ENCODE results near the gene ZSCAN20. TPM values are rescaled to one million over a fixed set of nuclear protein-coding genes. Genes with fewer than 3 reads are reported as not detected.

ZSCAN20 gene
- total RNA-seq, 2 donors from 2014 or later: 5.0 to 5.4 TPM

- TF ChIP-seq, protein P1, sequence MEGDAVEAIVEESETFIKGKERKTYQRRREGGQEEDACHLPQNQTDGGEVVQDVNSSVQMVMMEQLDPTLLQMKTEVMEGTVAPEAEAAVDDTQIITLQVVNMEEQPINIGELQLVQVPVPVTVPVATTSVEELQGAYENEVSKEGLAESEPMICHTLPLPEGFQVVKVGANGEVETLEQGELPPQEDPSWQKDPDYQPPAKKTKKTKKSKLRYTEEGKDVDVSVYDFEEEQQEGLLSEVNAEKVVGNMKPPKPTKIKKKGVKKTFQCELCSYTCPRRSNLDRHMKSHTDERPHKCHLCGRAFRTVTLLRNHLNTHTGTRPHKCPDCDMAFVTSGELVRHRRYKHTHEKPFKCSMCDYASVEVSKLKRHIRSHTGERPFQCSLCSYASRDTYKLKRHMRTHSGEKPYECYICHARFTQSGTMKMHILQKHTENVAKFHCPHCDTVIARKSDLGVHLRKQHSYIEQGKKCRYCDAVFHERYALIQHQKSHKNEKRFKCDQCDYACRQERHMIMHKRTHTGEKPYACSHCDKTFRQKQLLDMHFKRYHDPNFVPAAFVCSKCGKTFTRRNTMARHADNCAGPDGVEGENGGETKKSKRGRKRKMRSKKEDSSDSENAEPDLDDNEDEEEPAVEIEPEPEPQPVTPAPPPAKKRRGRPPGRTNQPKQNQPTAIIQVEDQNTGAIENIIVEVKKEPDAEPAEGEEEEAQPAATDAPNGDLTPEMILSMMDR (IDR thresholded peaks at IDR 0.05): no peak
- Histone ChIP-seq H3K27ac (no peak overlapping the region), H3K36me3 (no peaks in the 10 kb centered on the region), H3K9me3 (no peaks in the 10 kb centered on the region), H3K4me1 (no peaks in the 10 kb centered on the region), H3K27me3 (no peaks in the 10 kb centered on the region), H3K4me3 (no peak overlapping the region), H3K9ac (ENCODE audit: low read depth in 2 of 2, low read length in 2 of 2) (no peak overlapping the region)
- intact Hi-C loops (cut with DNase I): loop anchor here (5.0 kb wide), 1 partner anchor 87 kb away; no protein-coding TSS in a partner anchor
- no peak for DNase-seq
These were observed 7.9 kb upstream of the ZSCAN20 start for GRCh38 chr1:33464552-33464951.

GRCh38 chr1:33465316-33465715, 7.1 kb upstream of the ZSCAN20 start:
- H3K9ac ChIP-seq (ENCODE audit: low read depth in 2 of 2, low read length in 2 of 2): no peak overlapping the region

GRCh38 chr1:33466159-33466558, 6.3 kb upstream of the ZSCAN20 start:
- no peaks in the 10 kb centered on the region for H3K27me3 ChIP-seq
- H3K36me3 ChIP-seq: no peaks in the 10 kb centered on the region
- H3K27ac ChIP-seq: no peak overlapping the region
- H3K4me3 ChIP-seq: no peak overlapping the region
- no peaks in the 10 kb centered on the region for H3K9me3 ChIP-seq
- H3K4me1 ChIP-seq: no peaks in the 10 kb centered on the region
- intact Hi-C loops (cut with DNase I): loop anchor here (5.0 kb wide), 1 partner anchor 169 kb away; no protein-coding TSS in a partner anchor
- no peak overlapping the region for H3K9ac ChIP-seq (ENCODE audit: low read depth in 2 of 2, low read length in 2 of 2)
- TF ChIP-seq, protein P1 (IDR thresholded peaks at IDR 0.05): no peak
- no peak for DNase-seq

More at GRCh38 chr1:33465316-33465715, 7.1 kb upstream of the ZSCAN20 start:
- no peaks in the 10 kb centered on the region for H3K27me3 ChIP-seq
- H3K36me3 ChIP-seq: no peaks in the 10 kb centered on the region
- TF ChIP-seq, protein P1 (IDR thresholded peaks at IDR 0.05): no peak
- H3K4me1 ChIP-seq: no peaks in the 10 kb centered on the region
- no peak for DNase-seq
- intact Hi-C loops (cut with DNase I): loop anchor here (5.0 kb wide), 1 partner anchor 168 kb away; no protein-coding TSS in a partner anchor
- no peak overlapping the region for H3K4me3 ChIP-seq
- H3K27ac ChIP-seq: no peak overlapping the region
- no peaks in the 10 kb centered on the region for H3K9me3 ChIP-seq

- no peak overlapping the region for H3K4me3 ChIP-seq
- TF ChIP-seq, protein P1 (IDR thresholded peaks at IDR 0.05): no peak
- H3K4me1 ChIP-seq: no peaks in the 10 kb centered on the region
- H3K27me3 ChIP-seq: no peaks in the 10 kb centered on the region
- intact Hi-C loops (cut with DNase I): loop anchor here (5.0 kb wide), 1 partner anchor 171 kb away; no protein-coding TSS in a partner anchor
- no peak overlapping the region for H3K27ac ChIP-seq
- no peak for DNase-seq
- no peaks in the 10 kb centered on the region for H3K9me3 ChIP-seq
- no peak overlapping the region for H3K9ac ChIP-seq (ENCODE audit: low read depth in 2 of 2, low read length in 2 of 2)
- no peaks in the 10 kb centered on the region for H3K36me3 ChIP-seq
These were observed 4.4 kb upstream of the ZSCAN20 start for GRCh38 chr1:33468011-33468410.

GRCh38 chr1:33468531-33468930, 3.9 kb upstream of the ZSCAN20 start:
- Histone ChIP-seq H3K27me3 (no peaks in the 10 kb centered on the region), H3K27ac (no peak overlapping the region), H3K36me3 (no peaks in the 10 kb centered on the region), H3K4me3 (no peak overlapping the region), H3K4me1 (no peaks in the 10 kb centered on the region), H3K9ac (ENCODE audit: low read depth in 2 of 2, low read length in 2 of 2) (no peak overlapping the region), H3K9me3 (no peaks in the 10 kb centered on the region)
- intact Hi-C loops (cut with DNase I): loop anchor here (5.0 kb wide), 1 partner anchor 171 kb away; no protein-coding TSS in a partner anchor
- TF ChIP-seq, protein P1 (IDR thresholded peaks at IDR 0.05): no peak
- DNase-seq: no peak

Data from colonic mucosa (tissue), 4 donors.